Activated CD4-positive, alpha-beta T cell treated with anti-CD3 and anti-CD28 coated beads, Interleukin-2, amount 50 U/mL, for 4 hours (primary cell): Measurements from ENCODE around the gene OMA1.
"Not testable (repeated sequence)": the region's sequence is repeated elsewhere in the genome, so short reads cannot be mapped to it uniquely, and the experiment has no call there.

Experiments
- DNase-seq, 2 experiments: peaks; one replicate each; pipeline ENCODE4 v3.0.0-alpha.2; 2020

The OMA1 gene

GRCh38 chr1:58524353-58524945, 22.1 kb downstream of the OMA1 start:
- DNase-seq: no peak

- peak in 1 of 2 experiments; percentile 4 for DNase-seq
Observed at GRCh38 chr1:58515794-58516401, 30.6 kb downstream of the OMA1 start.

GRCh38 chr1:58513956-58514355, 32.6 kb downstream of the OMA1 start:
- DNase-seq: no peak

GRCh38 chr1:58508629-58509028, 37.9 kb downstream of the OMA1 start:
- DNase-seq: no peak

- no peak for DNase-seq
Observed at GRCh38 chr1:58505286-58505685, 41.2 kb downstream of the OMA1 start.

- no peak for DNase-seq
Observed at GRCh38 chr1:58502519-58502918, 44.0 kb downstream of the OMA1 start.

- no peak for DNase-seq
Observed at GRCh38 chr1:58500043-58500442, 46.5 kb downstream of the OMA1 start.

- no peak for DNase-seq
Observed at GRCh38 chr1:58497499-58497898, 49.0 kb downstream of the OMA1 start.

- DNase-seq: no peak
Observed at GRCh38 chr1:58496042-58496441, 50.5 kb downstream of the OMA1 start.

GRCh38 chr1:58488914-58489313, 57.6 kb downstream of the OMA1 start:
- DNase-seq: not testable (repeated sequence)

GRCh38 chr1:58487002-58487401, 59.5 kb downstream of the OMA1 start:
- DNase-seq: no peak

GRCh38 chr1:58481962-58482361, 64.6 kb downstream of the OMA1 start:
- no peak for DNase-seq

- no peak for DNase-seq
Observed at GRCh38 chr1:58480191-58480590, 66.3 kb downstream of the OMA1 start.

- DNase-seq: no peak
Observed at GRCh38 chr1:58477390-58477789, 69.1 kb downstream of the OMA1 start.

GRCh38 chr1:58476179-58476578, 70.3 kb downstream of the OMA1 start:
- no peak for DNase-seq

GRCh38 chr1:58469476-58469875, 77.0 kb downstream of the OMA1 start:
- no peak for DNase-seq

- no peak for DNase-seq
Observed at GRCh38 chr1:58469016-58469415, 77.5 kb downstream of the OMA1 start.

GRCh38 chr1:58468612-58469011, 77.9 kb downstream of the OMA1 start:
- DNase-seq: no peak

- no peak for DNase-seq
Observed at GRCh38 chr1:58466630-58467241, 79.8 kb downstream of the OMA1 start.

GRCh38 chr1:58465825-58466629, 80.5 kb downstream of the OMA1 start:
- DNase-seq: no peak

GRCh38 chr1:58465176-58465575, 81.3 kb downstream of the OMA1 start:
- no peak for DNase-seq

- DNase-seq: no peak
Observed at GRCh38 chr1:58460469-58460868, 86.1 kb downstream of the OMA1 start.

GRCh38 chr1:58459911-58460310, 86.6 kb downstream of the OMA1 start:
- DNase-seq: no peak
